ENCODE results near the gene CMSS1. TPM values are rescaled to one million over a fixed set of nuclear protein-coding genes. Genes with fewer than 3 reads are reported as not detected.

CMSS1 gene
- polyA plus RNA-seq, 1 donor from 2014 or later: 31.8 TPM

- Histone ChIP-seq H3K9ac (ENCODE audit: low read length) (no peak overlapping the region), H3K36me3 (ENCODE audit: insufficient read depth, low read length) (no peaks in the 10 kb centered on the region), H2AFZ (ENCODE audit: low read depth, low read length) (no peak overlapping the region), H3K27me3 (ENCODE audit: insufficient read depth, low read depth, low read length) (no peaks in the 10 kb centered on the region), H3K9me2 (ENCODE audit: insufficient read depth, low read length) (no peaks in the 10 kb centered on the region), H3K27ac (ENCODE audit: low read length) (no peak overlapping the region), H3K4me3 (ENCODE audit: low read length) (no peak overlapping the region), H4K20me1 (ENCODE audit: insufficient read depth) (no peaks in the 10 kb centered on the region), H3K9me3 (ENCODE audit: low read length) (no peaks in the 10 kb centered on the region), H3F3A (ENCODE audit: insufficient read depth, low read length, poor library complexity, severe bottlenecking) (no peaks in the 10 kb centered on the region), H3K4me2 (ENCODE audit: low read length) (no peak overlapping the region), H3K79me2 (replicated peaks; ENCODE audit: insufficient read depth, low read length) (no peaks in the 10 kb centered on the region)
- TF ChIP-seq TAF1 (IDR thresholded peaks at IDR 0.05; ENCODE audit: low read depth): no peak
- TF ChIP-seq MXI1 (conservative IDR thresholded peaks at IDR 0.05; ENCODE audit: poor library complexity, severe bottlenecking): no peak
- no peak for TF ChIP-seq SMC3 (conservative IDR thresholded peaks at IDR 0.05; ENCODE audit: poor library complexity)
- TF ChIP-seq REST (IDR thresholded peaks at IDR 0.05; ENCODE audit: borderline replicate concordance): no peak
- TF ChIP-seq EP300 (conservative IDR thresholded peaks at IDR 0.05; ENCODE audit: poor library complexity, severe bottlenecking): no peak
- TF ChIP-seq, protein P1, sequence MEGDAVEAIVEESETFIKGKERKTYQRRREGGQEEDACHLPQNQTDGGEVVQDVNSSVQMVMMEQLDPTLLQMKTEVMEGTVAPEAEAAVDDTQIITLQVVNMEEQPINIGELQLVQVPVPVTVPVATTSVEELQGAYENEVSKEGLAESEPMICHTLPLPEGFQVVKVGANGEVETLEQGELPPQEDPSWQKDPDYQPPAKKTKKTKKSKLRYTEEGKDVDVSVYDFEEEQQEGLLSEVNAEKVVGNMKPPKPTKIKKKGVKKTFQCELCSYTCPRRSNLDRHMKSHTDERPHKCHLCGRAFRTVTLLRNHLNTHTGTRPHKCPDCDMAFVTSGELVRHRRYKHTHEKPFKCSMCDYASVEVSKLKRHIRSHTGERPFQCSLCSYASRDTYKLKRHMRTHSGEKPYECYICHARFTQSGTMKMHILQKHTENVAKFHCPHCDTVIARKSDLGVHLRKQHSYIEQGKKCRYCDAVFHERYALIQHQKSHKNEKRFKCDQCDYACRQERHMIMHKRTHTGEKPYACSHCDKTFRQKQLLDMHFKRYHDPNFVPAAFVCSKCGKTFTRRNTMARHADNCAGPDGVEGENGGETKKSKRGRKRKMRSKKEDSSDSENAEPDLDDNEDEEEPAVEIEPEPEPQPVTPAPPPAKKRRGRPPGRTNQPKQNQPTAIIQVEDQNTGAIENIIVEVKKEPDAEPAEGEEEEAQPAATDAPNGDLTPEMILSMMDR (IDR thresholded peaks at IDR 0.05; ENCODE audit: poor library complexity, severe bottlenecking): no peak
- no peak for TF ChIP-seq POLR2AphosphoS5 (IDR thresholded peaks at IDR 0.05)
- no peak for TF ChIP-seq RAD21 (conservative IDR thresholded peaks at IDR 0.05)
- TF ChIP-seq EZH2 (IDR thresholded peaks at IDR 0.05; ENCODE audit: borderline replicate concordance, insufficient read depth, low read length, poor library complexity, severe bottlenecking): no peak
These were observed 319.3 kb downstream of the CMSS1 start for GRCh38 chr3:100136921-100137320.

GRCh38 chr3:100140976-100141375 is 323.3 kb downstream of the CMSS1 start:
- H3K27ac ChIP-seq (ENCODE audit: low read length): no peak overlapping the region
- no peaks in the 10 kb centered on the region for H3F3A ChIP-seq (ENCODE audit: insufficient read depth, low read length, poor library complexity, severe bottlenecking)
- no peak overlapping the region for H3K4me3 ChIP-seq (ENCODE audit: low read length)
- no peaks in the 10 kb centered on the region for H3K36me3 ChIP-seq (ENCODE audit: insufficient read depth, low read length)
- H3K4me2 ChIP-seq (ENCODE audit: low read length): no peak overlapping the region
- no peak overlapping the region for H3K9ac ChIP-seq (ENCODE audit: low read length)
- TF ChIP-seq SMC3 (conservative IDR thresholded peaks at IDR 0.05; ENCODE audit: poor library complexity) (no peak), EZH2 (IDR thresholded peaks at IDR 0.05; ENCODE audit: borderline replicate concordance, insufficient read depth, low read length, poor library complexity, severe bottlenecking) (no peak), RAD21 (conservative IDR thresholded peaks at IDR 0.05) (no peak), MXI1 (conservative IDR thresholded peaks at IDR 0.05; ENCODE audit: poor library complexity, severe bottlenecking) (no peak)
- H3K27me3 ChIP-seq (ENCODE audit: insufficient read depth, low read depth, low read length): no peaks in the 10 kb centered on the region
- H2AFZ ChIP-seq (ENCODE audit: low read depth, low read length): no peak overlapping the region
- no peaks in the 10 kb centered on the region for H4K20me1 ChIP-seq (ENCODE audit: insufficient read depth)
- peaks cover 6% of the 10 kb centered on the region for H3K9me3 ChIP-seq (ENCODE audit: low read length)
- no peaks in the 10 kb centered on the region for H3K79me2 ChIP-seq (replicated peaks; ENCODE audit: insufficient read depth, low read length)
- H3K9me2 ChIP-seq (ENCODE audit: insufficient read depth, low read length): no peaks in the 10 kb centered on the region
